CD4-positive, alpha-beta T cell treated with Interleukin-17A for 4 hours (primary cell): ENCODE measurements around the gene SPC24.
A peak's percentile ranks its signal among the peaks of the same experiment; 100 is the strongest.
"Not testable (repeated sequence)": the region's sequence is repeated elsewhere in the genome, so short reads cannot be mapped to it uniquely, and the experiment has no call there.

ENCODE experiments used
- DNase-seq: peaks from one replicate; pipeline ENCODE4 v3.0.0-alpha.2; 2020; ENCODE audit warnings: mixed read lengths

Gene SPC24

GRCh38 chr19:11160440-11160768 lies 4.8 kb upstream of the SPC24 start:
- not testable (repeated sequence) for DNase-seq

GRCh38 chr19:11159598-11160439 lies 4.2 kb upstream of the SPC24 start:
- DNase-seq, result no peak

GRCh38 chr19:11154683-11155047 lies 917 bp downstream of the SPC24 start:
- no peak for DNase-seq

GRCh38 chr19:11152318-11153062 lies 3.1 kb downstream of the SPC24 start:
- no peak for DNase-seq

GRCh38 chr19:11151181-11151580 lies 4.4 kb downstream of the SPC24 start:
- no peak for DNase-seq

GRCh38 chr19:11148001-11148400 lies 7.6 kb downstream of the SPC24 start:
- no peak for DNase-seq

GRCh38 chr19:11145536-11145924 lies 10.1 kb downstream of the SPC24 start:
- DNase-seq, result no peak

GRCh38 chr19:11142528-11143171 lies 12.9 kb downstream of the SPC24 start:
- DNase-seq, result no peak

GRCh38 chr19:11141937-11142527 lies 13.6 kb downstream of the SPC24 start:
- DNase-seq, result no peak

- no peak for DNase-seq
Observed at GRCh38 chr19:11140896-11141295, 14.7 kb downstream of the SPC24 start.

- DNase-seq, result not testable (repeated sequence)
Observed at GRCh38 chr19:11140023-11140538, 15.5 kb downstream of the SPC24 start.

- DNase-seq, result no peak
Observed at GRCh38 chr19:11138601-11139300, 16.8 kb downstream of the SPC24 start.

GRCh38 chr19:11137542-11138384 lies 17.8 kb downstream of the SPC24 start:
- DNase-seq, result peak; percentile 75

- no peak for DNase-seq
Observed at GRCh38 chr19:11136400-11137101, 19.0 kb downstream of the SPC24 start.

GRCh38 chr19:11131471-11131870 lies 24.1 kb downstream of the SPC24 start:
- DNase-seq, result no peak

- peak; percentile 84 for DNase-seq
Observed at GRCh38 chr19:11130824-11131455, 24.6 kb downstream of the SPC24 start.

GRCh38 chr19:11127905-11128304 lies 27.7 kb downstream of the SPC24 start:
- DNase-seq, result no peak

- peak; percentile 88 for DNase-seq
Observed at GRCh38 chr19:11125994-11126685, 29.4 kb downstream of the SPC24 start.

- not testable (repeated sequence) for DNase-seq
Observed at GRCh38 chr19:11124157-11124556, 31.4 kb downstream of the SPC24 start.

GRCh38 chr19:11123114-11123513 lies 32.5 kb downstream of the SPC24 start:
- DNase-seq, result no peak
